ENCODE results near the gene TFF3. TPM values are rescaled to one million over a fixed set of nuclear protein-coding genes. Genes with fewer than 3 reads are reported as not detected.

The TFF3 gene
- total RNA-seq, 1 donor = not detected

DNA sequence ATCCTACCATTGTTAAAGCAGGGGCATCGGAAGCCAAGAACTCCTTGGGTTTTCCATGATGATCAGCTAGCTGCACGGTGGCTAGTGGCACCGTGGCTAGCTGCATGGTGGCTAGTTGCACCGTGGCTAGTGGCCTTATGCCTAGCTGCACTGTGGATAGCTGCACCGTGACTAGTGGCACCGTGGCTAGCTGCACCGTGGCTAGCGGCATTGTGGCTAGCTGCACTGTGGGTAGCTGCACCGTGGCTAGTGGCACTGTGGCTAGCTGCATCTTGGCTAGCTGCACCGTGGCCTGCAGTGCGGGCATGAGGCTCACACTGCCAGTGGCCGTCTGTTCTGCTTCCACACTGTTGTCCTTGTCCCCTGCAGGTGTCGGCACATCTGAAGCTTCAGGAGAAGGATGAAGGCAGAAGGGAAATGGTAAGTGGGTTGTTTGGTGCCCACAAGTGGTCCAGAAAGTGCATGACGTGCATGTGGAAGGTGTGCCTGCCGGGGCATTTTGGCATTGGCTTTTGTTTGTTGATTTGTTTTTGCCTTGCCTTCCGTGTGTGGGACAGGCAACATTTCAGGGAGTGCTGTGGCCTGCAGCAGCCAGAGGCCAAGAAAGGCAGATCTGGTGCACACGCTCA is 38.6 kb downstream of the TFF3 start:
- H3K4me2 ChIP-seq (ENCODE audit: insufficient read depth, low read length) = no peak overlapping the region
- peaks cover 6% of the 10 kb centered on the region for H3K27me3 ChIP-seq (ENCODE audit: insufficient read depth, low read length)
- no peak overlapping the region for H3K27ac ChIP-seq (ENCODE audit: low read depth, low read length)
- TF ChIP-seq, protein P1, sequence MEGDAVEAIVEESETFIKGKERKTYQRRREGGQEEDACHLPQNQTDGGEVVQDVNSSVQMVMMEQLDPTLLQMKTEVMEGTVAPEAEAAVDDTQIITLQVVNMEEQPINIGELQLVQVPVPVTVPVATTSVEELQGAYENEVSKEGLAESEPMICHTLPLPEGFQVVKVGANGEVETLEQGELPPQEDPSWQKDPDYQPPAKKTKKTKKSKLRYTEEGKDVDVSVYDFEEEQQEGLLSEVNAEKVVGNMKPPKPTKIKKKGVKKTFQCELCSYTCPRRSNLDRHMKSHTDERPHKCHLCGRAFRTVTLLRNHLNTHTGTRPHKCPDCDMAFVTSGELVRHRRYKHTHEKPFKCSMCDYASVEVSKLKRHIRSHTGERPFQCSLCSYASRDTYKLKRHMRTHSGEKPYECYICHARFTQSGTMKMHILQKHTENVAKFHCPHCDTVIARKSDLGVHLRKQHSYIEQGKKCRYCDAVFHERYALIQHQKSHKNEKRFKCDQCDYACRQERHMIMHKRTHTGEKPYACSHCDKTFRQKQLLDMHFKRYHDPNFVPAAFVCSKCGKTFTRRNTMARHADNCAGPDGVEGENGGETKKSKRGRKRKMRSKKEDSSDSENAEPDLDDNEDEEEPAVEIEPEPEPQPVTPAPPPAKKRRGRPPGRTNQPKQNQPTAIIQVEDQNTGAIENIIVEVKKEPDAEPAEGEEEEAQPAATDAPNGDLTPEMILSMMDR (IDR thresholded peaks at IDR 0.05; ENCODE audit: extremely low read depth, low read depth, low read length) = no peak
- H2AFZ ChIP-seq (ENCODE audit: low read length) = no peak overlapping the region
- H3K4me3 ChIP-seq (ENCODE audit: insufficient read depth, low read length) = no peak overlapping the region
- no peaks in the 10 kb centered on the region for H3K36me3 ChIP-seq (ENCODE audit: insufficient read depth, low read length)
- H3K79me2 ChIP-seq (ENCODE audit: insufficient read depth, low read length) = no peaks in the 10 kb centered on the region
- no peaks in the 10 kb centered on the region for H3K9me3 ChIP-seq (ENCODE audit: low read depth, low read length)
- H3K4me1 ChIP-seq (ENCODE audit: insufficient read depth, low read length) = no peaks in the 10 kb centered on the region
- peak; percentile 67 for DNase-seq (ENCODE audit: insufficient read length, low spot score, missing footprints)
- no peaks in the 10 kb centered on the region for H4K20me1 ChIP-seq (ENCODE audit: insufficient read depth, low read length)

DNA sequence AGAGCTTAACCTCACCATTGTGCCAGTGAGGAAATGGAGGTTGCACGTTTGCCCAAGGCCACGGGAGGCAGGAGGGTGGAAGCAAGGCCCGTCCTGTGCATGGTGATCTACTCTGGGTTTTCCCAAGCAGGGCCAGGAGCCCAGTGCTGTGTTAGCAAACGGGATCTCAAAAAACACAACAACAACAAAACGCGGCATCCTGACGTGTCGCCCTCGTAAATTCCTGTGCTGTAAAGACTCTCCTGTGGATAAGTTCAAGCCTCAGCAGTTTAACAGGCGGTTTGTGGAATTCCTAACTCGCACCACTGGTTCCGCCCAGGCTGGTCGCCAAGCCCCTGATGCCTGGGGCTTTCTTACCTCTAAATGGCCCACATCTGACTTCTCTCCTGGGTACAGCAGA is 39.1 kb downstream of the TFF3 start:
- Histone ChIP-seq H4K20me1 (ENCODE audit: insufficient read depth, low read length) (no peaks in the 10 kb centered on the region), H3K27me3 (ENCODE audit: insufficient read depth, low read length) (peaks cover 6% of the 10 kb centered on the region), H3K36me3 (ENCODE audit: insufficient read depth, low read length) (no peaks in the 10 kb centered on the region), H3K79me2 (ENCODE audit: insufficient read depth, low read length) (no peaks in the 10 kb centered on the region), H3K4me2 (ENCODE audit: insufficient read depth, low read length) (no peak overlapping the region), H3K4me3 (ENCODE audit: insufficient read depth, low read length) (no peak overlapping the region), H3K4me1 (ENCODE audit: insufficient read depth, low read length) (no peaks in the 10 kb centered on the region), H3K27ac (ENCODE audit: low read depth, low read length) (no peak overlapping the region), H3K9me3 (ENCODE audit: low read depth, low read length) (no peaks in the 10 kb centered on the region), H2AFZ (ENCODE audit: low read length) (no peak overlapping the region)
- peak; percentile 49 for DNase-seq (ENCODE audit: insufficient read length, low spot score, missing footprints)
- TF ChIP-seq, protein P1 (IDR thresholded peaks at IDR 0.05; ENCODE audit: extremely low read depth, low read depth, low read length) = no peak

- Histone ChIP-seq H3K27ac (ENCODE audit: low read depth, low read length) (no peak overlapping the region), H3K79me2 (ENCODE audit: insufficient read depth, low read length) (no peaks in the 10 kb centered on the region), H3K36me3 (ENCODE audit: insufficient read depth, low read length) (no peaks in the 10 kb centered on the region), H4K20me1 (ENCODE audit: insufficient read depth, low read length) (no peaks in the 10 kb centered on the region), H3K27me3 (ENCODE audit: insufficient read depth, low read length) (peaks cover 3% of the 10 kb centered on the region), H2AFZ (ENCODE audit: low read length) (no peak overlapping the region), H3K4me1 (ENCODE audit: insufficient read depth, low read length) (no peaks in the 10 kb centered on the region), H3K9me3 (ENCODE audit: low read depth, low read length) (no peaks in the 10 kb centered on the region), H3K4me3 (ENCODE audit: insufficient read depth, low read length) (no peak overlapping the region), H3K4me2 (ENCODE audit: insufficient read depth, low read length) (no peak overlapping the region)
- DNase-seq (ENCODE audit: insufficient read length, low spot score, missing footprints) = peak; percentile 73
- TF ChIP-seq, protein P1 (IDR thresholded peaks at IDR 0.05; ENCODE audit: extremely low read depth, low read depth, low read length) = no peak
Measured at GRCh38 chr21:42272984-42273600, 42.1 kb downstream of the TFF3 start.

GRCh38 chr21:42272109-42272962 is 42.9 kb downstream of the TFF3 start:
- Histone ChIP-seq H4K20me1 (ENCODE audit: insufficient read depth, low read length) (no peaks in the 10 kb centered on the region), H3K27me3 (ENCODE audit: insufficient read depth, low read length) (no peaks in the 10 kb centered on the region), H3K79me2 (ENCODE audit: insufficient read depth, low read length) (no peaks in the 10 kb centered on the region), H3K4me1 (ENCODE audit: insufficient read depth, low read length) (no peaks in the 10 kb centered on the region), H3K36me3 (ENCODE audit: insufficient read depth, low read length) (no peaks in the 10 kb centered on the region), H3K4me3 (ENCODE audit: insufficient read depth, low read length) (no peak overlapping the region), H3K9me3 (ENCODE audit: low read depth, low read length) (no peaks in the 10 kb centered on the region), H2AFZ (ENCODE audit: low read length) (no peak overlapping the region), H3K4me2 (ENCODE audit: insufficient read depth, low read length) (no peak overlapping the region), H3K27ac (ENCODE audit: low read depth, low read length) (no peak overlapping the region)
- DNase-seq (ENCODE audit: insufficient read length, low spot score, missing footprints) = peak; percentile 57
- TF ChIP-seq, protein P1 (IDR thresholded peaks at IDR 0.05; ENCODE audit: extremely low read depth, low read depth, low read length) = no peak
